SU-DHL-6 (cell line): ENCODE measurements around the gene SPEG.

Experiments
- H2AFZ ChIP-seq: fragments of 200-600 bp; sonication (generic); 2 replicates; pipeline ENCODE4 v1.6.1; 2014; ENCODE audit warnings: low read depth, mild to moderate bottlenecking, moderate library complexity, mixed read lengths, antibody characterized with exemption, low read length; ENCODE audit not compliant: severe bottlenecking
- H3F3A ChIP-seq: fragments of 200-600 bp; shearing (Covaris generic); 2 replicates; pipeline ENCODE4 v1.6.0; 2016; ENCODE audit warnings: antibody characterized with exemption, mild to moderate bottlenecking; ENCODE audit not compliant: insufficient read depth
- H3K27ac ChIP-seq: fragments of 200-600 bp; sonication (generic); 2 replicates; pipeline ENCODE4 v1.5.1; 2016; ENCODE audit warnings: low read depth, mild to moderate bottlenecking, low read length, moderate library complexity, mixed read lengths
- H3K27me3 ChIP-seq: fragments of 200-600 bp; sonication (generic), shearing (Covaris generic); 2 replicates; pipeline ENCODE4 v1.6.0; 2014; ENCODE audit warnings: mild to moderate bottlenecking, low read length
- H3K36me3 ChIP-seq: fragments of 200-600 bp; sonication (generic); 2 replicates; pipeline ENCODE4 v1.6.1; 2014; ENCODE audit warnings: mild to moderate bottlenecking, low read length, mixed read lengths
- H3K4me2 ChIP-seq: fragments of 300-600, 200-600 bp; shearing (Covaris generic), sonication (generic); 2 replicates; pipeline ENCODE4 v1.6.0; 2014; ENCODE audit warnings: low read length, low read depth, mild to moderate bottlenecking; ENCODE audit not compliant: poor library complexity, severe bottlenecking
- H3K4me3 ChIP-seq: fragments of 200-600 bp; sonication (generic); 2 replicates; pipeline ENCODE4 v1.5.1; 2014; ENCODE audit warnings: antibody characterized with exemption, low read length, mild to moderate bottlenecking, mixed read lengths; ENCODE audit not compliant: insufficient read depth, poor library complexity, severe bottlenecking
- H3K79me2 ChIP-seq: fragments of 200-600 bp; sonication (generic); 2 replicates; pipeline ENCODE4 v1.6.1; 2014; ENCODE audit warnings: mild to moderate bottlenecking, low read length, moderate library complexity; ENCODE audit not compliant: insufficient read depth
- H3K9ac ChIP-seq: fragments of 200-600 bp; sonication (generic); 2 replicates; pipeline ENCODE4 v1.7.0; 2014; ENCODE audit warnings: mild to moderate bottlenecking, low read length
- H3K9me2 ChIP-seq: fragments of 200-600 bp; sonication (generic); replicated peaks from 2 replicates; pipeline ENCODE4 v1.6.1; 2014; ENCODE audit warnings: low read length; ENCODE audit not compliant: insufficient read depth
- H3K9me3 ChIP-seq: fragments of 200-600 bp; sonication (generic); 2 replicates; pipeline ENCODE4 v1.6.1; 2014; ENCODE audit warnings: low read length, mixed read lengths; ENCODE audit not compliant: insufficient read depth
- H4K20me1 ChIP-seq: fragments of 200-600 bp; sonication (generic); 2 replicates; pipeline ENCODE4 v1.6.1; 2014; ENCODE audit warnings: low read depth, mild to moderate bottlenecking, antibody characterized with exemption, low read length, moderate library complexity, mixed read lengths
- CTCF ChIP-seq: fragments of 200-600 bp; sonication (generic); IDR thresholded peaks from one replicate; pipeline ENCODE4 v1.5.1; 2017; ENCODE audit warnings: antibody characterized with exemption, mild to moderate bottlenecking, low read length, moderate library complexity; ENCODE audit not compliant: insufficient read depth, poor library complexity, severe bottlenecking
- EZH2phosphoT487 ChIP-seq: fragments of 200-600 bp; sonication (generic), shearing (Covaris generic); conservative IDR thresholded peaks from 2 replicates; pipeline ENCODE4 v1.6.1; 2018; ENCODE audit warnings: mild to moderate bottlenecking, antibody characterized with exemption, low read length, moderate library complexity, mixed read lengths

Gene SPEG

GRCh38 chr2:219437690-219438206 is 3.1 kb downstream of the SPEG start:
- Histone ChIP-seq H3K9ac (no peak overlapping the region), H3F3A (no peaks in the 10 kb centered on the region), H3K4me3 (no peak overlapping the region), H3K27me3 (no peaks in the 10 kb centered on the region), H3K36me3 (no peaks in the 10 kb centered on the region), H2AFZ (no peak overlapping the region), H3K4me2 (no peak overlapping the region), H3K79me2 (no peaks in the 10 kb centered on the region), H3K9me2 (no peaks in the 10 kb centered on the region), H4K20me1 (no peaks in the 10 kb centered on the region), H3K27ac (no peak overlapping the region), H3K9me3 (no peaks in the 10 kb centered on the region)
- TF ChIP-seq EZH2phosphoT487 (no peak), CTCF (no peak)

GRCh38 chr2:219438453-219438852 is 3.8 kb downstream of the SPEG start:
- TF ChIP-seq EZH2phosphoT487 (no peak), CTCF (no peak)
- no peak overlapping the region for H3K27ac ChIP-seq
- H3K9ac ChIP-seq, result no peak overlapping the region
- H3K9me3 ChIP-seq, result no peaks in the 10 kb centered on the region
- H4K20me1 ChIP-seq, result no peaks in the 10 kb centered on the region
- H3K4me3 ChIP-seq, result no peak overlapping the region
- H3K36me3 ChIP-seq, result no peaks in the 10 kb centered on the region
- no peaks in the 10 kb centered on the region for H3K79me2 ChIP-seq
- H3K27me3 ChIP-seq, result no peaks in the 10 kb centered on the region
- no peaks in the 10 kb centered on the region for H3F3A ChIP-seq
- H3K9me2 ChIP-seq, result no peaks in the 10 kb centered on the region
- H3K4me2 ChIP-seq, result no peak overlapping the region
- H2AFZ ChIP-seq, result no peak overlapping the region

GRCh38 chr2:219439506-219439905 is 4.9 kb downstream of the SPEG start:
- Histone ChIP-seq H3K27me3 (no peaks in the 10 kb centered on the region), H3K27ac (no peak overlapping the region)

More at GRCh38 chr2:219439506-219439905, 4.9 kb downstream of the SPEG start:
- Histone ChIP-seq H3K79me2 (no peaks in the 10 kb centered on the region), H3K9ac (no peak overlapping the region), H2AFZ (no peak overlapping the region), H3K9me2 (no peaks in the 10 kb centered on the region), H3K36me3 (no peaks in the 10 kb centered on the region), H3K4me3 (no peak overlapping the region), H4K20me1 (no peaks in the 10 kb centered on the region), H3K9me3 (no peaks in the 10 kb centered on the region), H3F3A (no peaks in the 10 kb centered on the region), H3K4me2 (no peak overlapping the region)
- no peak for TF ChIP-seq CTCF
- no peak for TF ChIP-seq EZH2phosphoT487
